SK-N-DZ (cell line): ENCODE measurements around the gene GUCY1A2.
A peak's percentile ranks its signal among the peaks of the same experiment; 100 is the strongest.

ENCODE experiments used
- DNase-seq: peaks from one replicate; pipeline ENCODE4 v3.0.0-alpha.2; 2015; ENCODE audit warnings: low spot score

Gene GUCY1A2

GRCh38 chr11:106998116-106998915 lies 20.0 kb downstream of the GUCY1A2 start:
- no peak for DNase-seq

GRCh38 chr11:106997227-106997626 lies 21.0 kb downstream of the GUCY1A2 start:
- no peak for DNase-seq

- DNase-seq = no peak
These were observed 21.6 kb downstream of the GUCY1A2 start for GRCh38 chr11:106996691-106997090.

- DNase-seq = peak; percentile 6
These were observed 27.9 kb downstream of the GUCY1A2 start for GRCh38 chr11:106990331-106990730.

GRCh38 chr11:106989078-106989455 lies 29.2 kb downstream of the GUCY1A2 start:
- DNase-seq = no peak

- no peak for DNase-seq
These were observed 29.9 kb downstream of the GUCY1A2 start for GRCh38 chr11:106988151-106989077.

GRCh38 chr11:106986673-106987072 lies 31.6 kb downstream of the GUCY1A2 start:
- no peak for DNase-seq

GRCh38 chr11:106986261-106986660 lies 32.0 kb downstream of the GUCY1A2 start:
- DNase-seq = no peak

GRCh38 chr11:106983991-106984390 lies 34.3 kb downstream of the GUCY1A2 start:
- DNase-seq = no peak

- DNase-seq = no peak
These were observed 35.0 kb downstream of the GUCY1A2 start for GRCh38 chr11:106983261-106983660.

- no peak for DNase-seq
These were observed 43.4 kb downstream of the GUCY1A2 start for GRCh38 chr11:106974831-106975230.

GRCh38 chr11:106971864-106972263 lies 46.4 kb downstream of the GUCY1A2 start:
- no peak for DNase-seq

GRCh38 chr11:106969644-106970355 lies 48.5 kb downstream of the GUCY1A2 start:
- DNase-seq = no peak

- DNase-seq = no peak
These were observed 55.3 kb downstream of the GUCY1A2 start for GRCh38 chr11:106962995-106963394.

- DNase-seq = no peak
These were observed 56.8 kb downstream of the GUCY1A2 start for GRCh38 chr11:106961518-106961917.

- no peak for DNase-seq
These were observed 57.2 kb downstream of the GUCY1A2 start for GRCh38 chr11:106961048-106961447.

GRCh38 chr11:106959800-106960199 lies 58.5 kb downstream of the GUCY1A2 start:
- DNase-seq = no peak

GRCh38 chr11:106959386-106959785 lies 58.9 kb downstream of the GUCY1A2 start:
- DNase-seq = no peak

GRCh38 chr11:106958517-106959248 lies 59.6 kb downstream of the GUCY1A2 start:
- DNase-seq = no peak

GRCh38 chr11:106957030-106957482 lies 61.2 kb downstream of the GUCY1A2 start:
- DNase-seq = no peak

- DNase-seq = no peak
These were observed 68.2 kb downstream of the GUCY1A2 start for GRCh38 chr11:106950067-106950491.
